ENCODE data around the gene UST.
"Not testable (repeated sequence)": the region's sequence is repeated elsewhere in the genome, so short reads cannot be mapped to it uniquely, and the experiment has no call there.

The UST gene

GRCh38 chr6:148765898-148766808 lies 19.3 kb downstream of the UST start:
- DNase-seq (ENCODE audit: low read depth) = no peak

GRCh38 chr6:148768646-148769270 lies 21.9 kb downstream of the UST start:
- no peak for DNase-seq (ENCODE audit: low read depth)

DNA sequence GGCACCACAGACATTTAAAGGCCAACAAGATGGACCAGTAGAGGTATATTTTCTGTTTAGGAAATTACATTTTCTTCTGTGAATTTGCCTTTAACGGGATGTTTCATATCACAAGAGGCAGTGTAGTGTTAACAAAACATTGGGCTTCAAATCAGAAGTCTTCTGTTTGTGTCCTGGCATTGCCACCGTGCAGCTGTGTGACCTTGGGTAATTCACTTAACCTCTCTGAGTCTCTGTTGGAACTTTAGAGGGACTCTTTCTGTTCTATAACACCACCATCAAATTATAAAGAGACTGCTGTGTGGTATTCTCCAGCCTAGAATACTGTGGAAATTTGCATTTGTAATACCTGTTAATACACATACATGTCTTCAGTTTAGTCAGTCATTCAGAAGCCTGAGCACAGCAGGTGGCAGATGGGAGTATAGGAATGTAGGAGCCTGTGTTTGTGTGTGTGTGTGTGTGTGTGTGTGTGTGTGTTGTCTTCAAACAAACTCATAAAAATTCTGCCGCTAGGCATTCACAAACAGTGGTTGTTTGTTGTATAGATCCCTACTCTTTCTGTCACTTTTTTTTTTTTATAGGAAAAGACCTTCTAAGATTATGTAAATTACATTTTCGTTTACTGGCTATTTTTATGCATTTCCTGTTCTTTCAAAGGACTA lies 22.6 kb downstream of the UST start:
- DNase-seq (ENCODE audit: low read depth) = no peak

DNA sequence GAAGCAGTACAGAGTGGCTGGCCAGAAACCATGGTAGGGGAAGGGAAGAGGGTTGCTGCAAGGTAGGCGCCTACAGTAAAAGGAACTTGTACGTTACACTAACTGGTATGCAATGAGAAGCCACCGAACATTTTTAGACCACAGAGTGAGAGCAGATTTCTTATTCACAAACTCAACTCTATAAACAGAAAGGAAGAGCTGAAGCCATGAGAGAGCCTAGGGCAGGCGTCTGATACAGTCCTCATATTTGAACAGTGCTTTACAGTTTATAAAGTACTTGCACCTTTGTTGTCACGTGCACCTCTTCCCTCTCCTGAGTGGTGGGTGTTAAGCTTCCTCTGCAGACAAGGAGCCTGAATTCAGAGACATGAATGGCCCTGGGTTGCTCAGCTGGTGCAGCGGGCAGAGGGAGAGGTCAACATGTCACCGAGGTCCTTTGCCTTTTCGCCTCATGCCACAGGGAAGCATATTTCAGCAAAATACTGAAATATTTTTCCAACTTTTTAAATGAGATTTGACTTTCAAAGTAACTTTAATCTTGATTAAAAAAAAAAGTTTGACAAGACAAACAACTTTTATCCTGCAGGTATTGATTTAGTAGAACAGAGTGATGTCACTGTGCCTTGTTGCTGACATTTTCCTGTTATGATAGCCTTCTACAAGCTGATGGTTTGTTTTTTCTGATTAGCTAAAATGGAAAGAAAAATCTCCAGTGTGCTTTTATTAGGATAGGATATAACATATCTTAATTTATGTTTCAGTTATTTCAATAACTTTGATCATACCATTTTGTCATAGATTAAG lies 23.8 kb downstream of the UST start:
- no peak for DNase-seq (ENCODE audit: low read depth)

DNA sequence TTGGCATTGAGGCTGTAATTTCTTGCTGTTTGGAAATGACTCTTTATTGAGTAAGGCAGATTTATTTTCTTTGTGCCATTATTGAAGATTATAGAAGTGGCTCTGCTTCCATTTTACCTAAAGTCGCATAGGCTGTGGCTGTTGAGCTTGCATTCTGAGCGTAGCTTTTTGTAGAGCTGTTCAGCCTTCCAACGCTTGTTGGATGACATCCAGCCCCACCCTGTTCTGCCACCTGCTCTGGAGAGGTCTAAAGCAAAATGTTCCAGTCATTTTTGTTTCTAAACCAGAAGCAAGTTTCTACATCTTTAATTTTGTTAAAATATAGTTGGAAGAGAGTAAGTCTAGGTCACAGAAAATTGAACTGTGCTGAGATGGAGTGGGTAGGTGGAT lies 24.4 kb downstream of the UST start:
- DNase-seq (ENCODE audit: low read depth) = no peak

- DNase-seq (ENCODE audit: low read depth) = no peak
Observed at GRCh38 chr6:148771896-148772554, 25.2 kb downstream of the UST start.

- no peak for DNase-seq (ENCODE audit: low read depth)
Observed at GRCh38 chr6:148775161-148775560, 28.3 kb downstream of the UST start.

- DNase-seq (ENCODE audit: low read depth) = no peak
Observed at GRCh38 chr6:148776321-148777308, 29.8 kb downstream of the UST start.

DNA sequence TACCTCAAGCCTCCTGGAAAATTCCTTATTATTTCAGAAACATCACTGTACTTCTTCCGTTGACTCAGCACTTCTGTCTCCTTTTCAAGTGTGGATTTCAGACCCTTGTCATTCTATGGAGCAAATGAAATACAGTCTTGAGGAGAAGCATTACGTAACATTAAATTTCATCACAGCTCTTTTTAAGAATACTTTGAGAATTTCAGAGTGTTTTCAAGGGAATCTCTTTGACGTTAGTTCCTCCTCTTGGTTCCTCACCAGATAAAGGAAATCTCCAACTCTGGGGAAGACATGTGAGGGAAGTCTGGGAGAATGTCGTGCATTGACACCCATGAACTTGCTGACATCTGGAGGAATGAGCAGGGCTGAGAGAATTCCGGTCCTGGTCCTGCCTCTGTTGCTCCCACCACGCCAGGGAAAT lies 32.3 kb downstream of the UST start:
- no peak for DNase-seq (ENCODE audit: low read depth)

DNA sequence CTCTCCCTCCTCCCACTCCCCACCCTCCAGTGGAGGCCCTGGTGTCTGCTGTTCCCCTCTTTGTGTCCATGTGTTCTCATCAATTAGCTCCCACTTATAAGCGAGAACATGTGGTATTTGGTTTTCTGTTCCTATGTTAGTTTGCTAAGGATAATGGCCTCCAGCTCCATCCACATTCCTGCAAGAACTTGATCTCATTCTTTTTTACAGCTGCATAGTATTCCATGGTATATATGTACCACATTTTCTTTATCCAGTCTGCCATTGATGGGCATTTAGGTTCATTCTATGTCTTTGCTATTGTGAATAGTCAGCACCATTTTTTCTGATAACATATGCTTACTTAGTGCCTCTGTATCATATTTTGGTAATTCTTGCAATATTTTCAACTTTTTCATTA lies 33.6 kb downstream of the UST start:
- DNase-seq (ENCODE audit: low read depth) = not testable (repeated sequence)

- DNase-seq (ENCODE audit: low read depth) = no peak
Observed at GRCh38 chr6:148780918-148781436, 34.1 kb downstream of the UST start.

DNA sequence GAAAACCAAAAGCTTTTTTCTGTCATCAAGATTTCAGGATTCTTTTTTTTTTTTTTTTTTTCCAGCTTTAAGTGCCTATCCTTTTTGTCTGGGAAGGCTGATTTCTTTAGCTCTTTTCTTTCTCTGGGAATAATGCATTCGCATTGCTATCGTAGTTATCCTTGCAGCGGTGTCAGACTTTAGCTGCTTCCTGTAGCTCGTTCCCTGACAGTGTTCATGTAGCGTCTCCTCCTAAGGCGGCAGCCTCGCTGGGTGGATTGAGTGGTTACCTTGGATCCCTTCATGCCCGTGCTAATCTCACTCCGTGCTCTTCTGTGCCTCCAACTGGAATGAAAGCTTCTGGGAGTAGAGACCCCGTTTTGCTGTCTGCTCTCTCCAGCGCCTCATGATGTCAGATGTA lies 43.1 kb downstream of the UST start:
- no peak for DNase-seq (ENCODE audit: low read depth)

DNA sequence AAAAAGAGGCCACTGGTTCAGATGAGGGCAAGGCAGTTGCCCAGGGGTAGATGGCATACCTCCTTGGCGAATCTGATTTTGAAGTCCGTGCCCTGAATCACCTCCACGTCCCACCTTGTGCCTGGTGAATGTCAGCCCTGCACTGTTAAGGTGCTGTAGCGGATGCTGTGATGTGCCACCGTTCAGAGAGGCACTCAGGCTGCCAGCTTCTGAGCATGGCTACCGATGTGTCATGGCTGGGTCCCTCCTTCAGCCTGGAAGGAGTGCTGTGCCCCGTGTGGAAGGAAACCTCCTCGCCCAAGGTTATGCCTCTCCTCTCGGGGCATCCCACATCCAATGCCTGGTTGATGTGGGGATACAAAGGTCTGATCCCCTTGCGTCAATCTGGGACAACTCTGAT lies 43.6 kb downstream of the UST start:
- no peak for DNase-seq (ENCODE audit: low read depth)

DNA sequence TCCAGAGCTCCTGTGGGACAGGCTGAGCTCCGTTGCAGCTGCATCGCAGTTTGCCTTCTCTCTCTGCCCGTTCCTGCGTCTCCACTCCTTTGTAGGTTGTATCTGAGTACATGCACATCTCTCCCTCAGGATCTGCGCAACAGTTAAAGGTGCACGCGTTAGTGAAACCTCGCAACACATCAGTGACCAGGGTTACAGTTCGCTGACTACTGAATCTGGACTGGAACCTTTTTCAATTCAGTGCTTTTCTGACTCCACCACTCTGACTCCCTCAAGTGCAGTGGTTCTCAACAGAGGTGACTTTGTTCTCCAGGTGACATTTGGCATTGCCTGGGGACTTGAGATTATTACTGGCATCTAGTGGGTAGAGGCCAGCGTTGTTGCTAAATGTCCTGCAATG lies 44.0 kb downstream of the UST start:
- DNase-seq (ENCODE audit: low read depth) = no peak

DNA sequence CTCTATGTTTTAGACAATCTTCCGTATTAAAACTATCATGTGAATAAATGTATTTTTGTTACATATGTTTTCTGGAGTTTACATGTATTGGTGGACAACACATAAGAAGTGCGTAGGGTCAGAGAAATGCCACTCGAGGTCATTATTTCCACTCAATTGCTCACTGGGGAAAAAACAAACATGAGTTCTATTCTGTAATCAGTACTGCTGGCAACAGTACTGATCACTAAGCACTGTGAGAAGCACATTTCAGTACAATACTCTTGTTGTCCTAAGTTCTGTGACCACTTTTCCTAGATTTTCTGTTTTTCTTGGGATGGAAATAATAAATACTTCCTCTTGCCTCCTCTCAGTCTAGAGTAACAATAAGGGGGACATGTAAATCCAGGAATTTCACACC lies 44.5 kb downstream of the UST start:
- no peak for DNase-seq (ENCODE audit: low read depth)

DNA sequence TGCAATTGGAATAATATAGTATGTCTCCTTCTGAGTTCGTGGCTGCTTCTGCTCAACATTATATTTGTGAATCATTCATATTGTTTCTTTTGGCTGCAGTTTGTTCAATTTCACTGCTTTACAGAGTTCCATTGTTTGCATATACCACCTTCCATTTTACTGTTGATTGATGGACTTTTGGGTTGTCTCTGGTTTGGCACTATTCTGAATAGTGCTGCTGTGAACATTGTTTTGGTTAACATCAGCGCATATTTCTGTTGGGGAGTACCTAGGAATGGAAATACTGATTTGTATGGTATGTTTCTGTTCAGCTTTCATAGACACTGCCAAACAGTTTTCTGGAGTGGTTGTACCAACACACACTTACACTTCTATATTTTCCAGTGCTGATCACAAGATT lies 46.9 kb downstream of the UST start:
- DNase-seq (ENCODE audit: low read depth) = no peak

DNA sequence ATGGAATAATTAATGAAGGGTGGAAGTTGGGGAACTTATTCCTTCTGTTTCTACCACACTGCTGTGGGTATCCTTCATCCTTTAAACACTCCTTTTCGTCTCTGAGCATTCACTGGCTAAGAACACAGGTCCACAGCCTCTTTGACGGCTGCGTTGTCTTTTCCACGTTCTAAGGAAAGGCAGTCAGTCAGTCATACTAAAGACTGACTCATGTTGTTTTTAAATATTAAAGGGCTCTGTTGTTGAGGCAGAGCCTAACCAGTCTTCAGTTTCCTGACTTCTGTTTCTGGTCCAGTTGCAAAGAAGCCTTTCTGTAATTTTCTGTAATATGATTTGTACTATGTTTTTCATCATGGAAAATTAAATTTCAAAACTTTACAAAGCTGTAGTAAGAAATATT lies 48.0 kb downstream of the UST start:
- no peak for DNase-seq (ENCODE audit: low read depth)

GRCh38 chr6:148795563-148795962 lies 48.7 kb downstream of the UST start:
- no peak for DNase-seq (ENCODE audit: low read depth)

- no peak for DNase-seq (ENCODE audit: low read depth)
Observed at GRCh38 chr6:148799647-148800046, 52.8 kb downstream of the UST start.

DNA sequence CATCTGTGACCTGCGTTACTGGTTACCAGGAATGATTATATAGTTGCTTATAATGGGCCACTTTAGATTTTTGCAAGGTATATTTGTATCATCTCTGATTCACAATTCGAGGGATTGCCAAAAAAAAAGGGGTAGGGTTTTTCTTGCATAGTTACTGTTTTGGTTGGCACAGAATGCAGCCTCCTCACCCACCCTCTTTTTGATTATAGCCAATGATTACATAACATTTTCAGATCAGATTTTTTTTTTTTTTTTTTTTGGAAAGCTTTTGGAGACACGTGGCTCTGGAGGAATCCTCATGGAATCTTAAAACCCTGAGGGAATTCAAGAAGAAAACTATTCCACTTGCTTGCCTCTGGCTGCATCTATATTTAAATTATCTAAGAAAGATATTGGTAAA lies 53.7 kb downstream of the UST start:
- DNase-seq (ENCODE audit: low read depth) = no peak

All from stimulated activated CD8-positive, alpha-beta memory T cell treated with anti-CD3 and anti-CD28 coated beads, Interleukin-15, amount 100 ng/mL, for 1 hour (primary cell).